Esophagus muscularis mucosa (tissue), 4 donors: ENCODE results near the gene OR8B3. TPM values are rescaled to one million over a fixed set of nuclear protein-coding genes. Genes with fewer than 3 reads are reported as not detected.

Experiments used
- DNase-seq: peaks from one replicate; pipeline ENCODE4 v3.0.0-alpha.2; 2017; ENCODE audit errors: extremely low spot score
- H3K27ac ChIP-seq, 4 donors: fragments of 200-600 bp; sonication (generic); replicated peaks in 1 of 4; 1 replicate in 3 of 4; 2 replicates in 1 of 4; pipeline ENCODE4 v1.5.1; 2016 to 2019; ENCODE audit warnings: mild to moderate bottlenecking in 1 of 4
- H3K27me3 ChIP-seq, 4 donors: fragments of 200-600 bp; sonication (generic); one replicate each; pipeline versions ENCODE4 v1.5.1 to v1.6.0; 2016 to 2019
- H3K36me3 ChIP-seq, 4 donors: fragments of 200-600 bp; sonication (generic); one replicate each; pipeline ENCODE4 v1.5.1; 2016 to 2019
- H3K4me1 ChIP-seq, 4 donors: fragments of 200-600 bp; sonication (generic); one replicate each; pipeline ENCODE4 v1.5.1; 2016 to 2019
- H3K4me3 ChIP-seq, 4 donors: fragments of 200-600 bp; sonication (generic); 1 replicate in 2 of 4; 2 replicates in 2 of 4; pipeline ENCODE4 v1.5.1; 2016 to 2019; ENCODE audit warnings: mild to moderate bottlenecking in 4 of 4, moderate library complexity in 1 of 4
- H3K9me3 ChIP-seq, 4 donors: fragments of 200-600 bp; sonication (generic); 1 replicate in 3 of 4; 2 replicates in 1 of 4; pipeline ENCODE4 v1.5.1; 2016 to 2019
- CTCF ChIP-seq, 3 experiments: fragments of 200-600 bp in 2 of 3; fragments of 450-650 bp in 1 of 3; sonication (generic) in 2 of 3; IDR thresholded peaks; one replicate each; pipeline ENCODE4 v1.5.1; 2017 to 2019; ENCODE audit warnings: antibody characterized with exemption in 3 of 3, mild to moderate bottlenecking in 2 of 3, moderate library complexity in 1 of 3
- EP300 ChIP-seq: sonication (generic); formaldehyde crosslinking; IDR thresholded peaks from one replicate; pipeline ENCODE4 v1.6.1; 2017; ENCODE audit warnings: antibody characterized with exemption
- POLR2A ChIP-seq: fragments of 450-650 bp; IDR thresholded peaks from one replicate; pipeline ENCODE4 v1.6.1; 2017; ENCODE audit warnings: antibody characterized with exemption, moderate library complexity, mild to moderate bottlenecking, low read depth
- POLR2AphosphoS5 ChIP-seq, 2 donors: sonication (generic); formaldehyde crosslinking; IDR thresholded peaks; one replicate each; pipeline ENCODE4 v1.6.1; 2017; ENCODE audit warnings: antibody characterized with exemption in 2 of 2
- WGBS: methylation state at CpG from one replicate; pipeline ENCODE4 v1.1.5; 2018; 5-methylcytosine and 5-hydroxymethylcytosine counted together
- intact Hi-C: fragments of 100-400 bp; cut with DNase I; formaldehyde crosslinking; loops from one replicate; pipeline ENCODE4 v1.15.1; 2023
- total RNA-seq, 4 donors: library from RNA; depleted of rRNA; stranded (reverse); fragments of >200 nt; gene quantifications; one replicate each; pipeline versions ENCODE4 v1.1.0 to v1.2.1, GENCODE V29; 2016

The OR8B3 gene
- total RNA-seq, 4 donors from 2014 or later, result not detected

GRCh38 chr11:124380585-124380984 lies 18.2 kb downstream of the OR8B3 start:
- H3K4me3 ChIP-seq, result no peak overlapping the region
- H3K4me1 ChIP-seq, result no peaks in the 10 kb centered on the region
- intact Hi-C loops, result no loop called here
- WGBS, result 93% methylated on average over 2 of the region's 2 CpGs
- H3K27ac ChIP-seq, result no peak overlapping the region
- no peak for TF ChIP-seq POLR2A
- no peak for TF ChIP-seq CTCF (IDR thresholded peaks at IDR 0.05)
- no peak for TF ChIP-seq POLR2AphosphoS5 (IDR thresholded peaks at IDR 0.05)
- no peak for TF ChIP-seq EP300
- no peaks in the 10 kb centered on the region for H3K27me3 ChIP-seq
- H3K36me3 ChIP-seq, result no peaks in the 10 kb centered on the region
- no peaks in the 10 kb centered on the region for H3K9me3 ChIP-seq
- DNase-seq, result no peak

- H3K9me3 ChIP-seq, result no peaks in the 10 kb centered on the region
- H3K27me3 ChIP-seq, result no peaks in the 10 kb centered on the region
- DNase-seq, result no peak
- TF ChIP-seq CTCF (IDR thresholded peaks at IDR 0.05), result no peak
- TF ChIP-seq POLR2A, result no peak
- no peak for TF ChIP-seq POLR2AphosphoS5 (IDR thresholded peaks at IDR 0.05)
- no peak for TF ChIP-seq EP300
- H3K4me3 ChIP-seq, result no peak overlapping the region
- H3K36me3 ChIP-seq, result no peaks in the 10 kb centered on the region
- no peaks in the 10 kb centered on the region for H3K4me1 ChIP-seq
- no peak overlapping the region for H3K27ac ChIP-seq
- intact Hi-C loops, result no loop called here
- 61% methylated on average over 3 of the region's 3 CpGs for WGBS
Observed at GRCh38 chr11:124376280-124376679, 22.5 kb downstream of the OR8B3 start.

- no peak for DNase-seq
- H3K4me3 ChIP-seq, result no peak overlapping the region
Observed at GRCh38 chr11:124359566-124359965, 39.3 kb downstream of the OR8B3 start.

GRCh38 chr11:124346311-124346955 lies 52.4 kb downstream of the OR8B3 start:
- intact Hi-C loops, result no loop called here
- Histone ChIP-seq H3K27ac (no peak overlapping the region), H3K27me3 (no peaks in the 10 kb centered on the region), H3K36me3 (no peaks in the 10 kb centered on the region), H3K4me1 (no peaks in the 10 kb centered on the region), H3K9me3 (no peaks in the 10 kb centered on the region), H3K4me3 (no peak overlapping the region)
- no peak for TF ChIP-seq CTCF (IDR thresholded peaks at IDR 0.05)
- no peak for TF ChIP-seq POLR2AphosphoS5 (IDR thresholded peaks at IDR 0.05)
- no peak for TF ChIP-seq EP300
- WGBS, result 61% methylated on average over 3 of the region's 3 CpGs
- DNase-seq, result no peak

More at GRCh38 chr11:124359566-124359965, 39.3 kb downstream of the OR8B3 start:
- H3K9me3 ChIP-seq, result no peaks in the 10 kb centered on the region
- TF ChIP-seq POLR2AphosphoS5 (IDR thresholded peaks at IDR 0.05), result no peak
- TF ChIP-seq EP300, result no peak
- TF ChIP-seq CTCF (IDR thresholded peaks at IDR 0.05), result no peak
- no peak for TF ChIP-seq POLR2A
- intact Hi-C loops, result no loop called here
- no peak overlapping the region for H3K27ac ChIP-seq
- no peaks in the 10 kb centered on the region for H3K4me1 ChIP-seq
- no peaks in the 10 kb centered on the region for H3K36me3 ChIP-seq
- H3K27me3 ChIP-seq, result no peaks in the 10 kb centered on the region
- WGBS, result 32% methylated on average over 2 of the region's 2 CpGs

Other genes starting within 250 kb of the OR8B3 start
- gene OR10D3, start 215.7 kb downstream of the OR8B3 start, total RNA-seq, result not detected
- not detected for gene OR8G1, start 157.9 kb downstream of the OR8B3 start, total RNA-seq
- under 1 TPM in 1 of 4 donors, not detected in 3; 0.83 TPM for gene OR8G5, start 142.6 kb downstream of the OR8B3 start, total RNA-seq
- gene OR8D1, start 85.1 kb downstream of the OR8B3 start, total RNA-seq, result not detected
- gene OR8D2, start 78.8 kb downstream of the OR8B3 start, total RNA-seq, result not detected
- gene OR8B2, start 14.5 kb downstream of the OR8B3 start, total RNA-seq, result not detected
- not detected for gene OR8B4, start 25.8 kb upstream of the OR8B3 start, total RNA-seq
- gene OR8B8, start 46.7 kb upstream of the OR8B3 start, total RNA-seq, result not detected
- gene OR8B12, start 144.6 kb upstream of the OR8B3 start, total RNA-seq, result not detected
- not detected for gene OR8A1, start 171.0 kb upstream of the OR8B3 start, total RNA-seq
- gene PANX3, start 212.4 kb upstream of the OR8B3 start, total RNA-seq, result not detected
- gene TBRG1, start 223.8 kb upstream of the OR8B3 start, total RNA-seq, result 10 to 100 TPM; 32.0 to 50.9 (median 35.8) TPM